GM21737 (cell line): Measurements from ENCODE around the gene ZNF14.
"Not testable (repeated sequence)": the region's sequence is repeated elsewhere in the genome, so short reads cannot be mapped to it uniquely, and the experiment has no call there.

Experiments
- ATAC-seq: cut with Tn5 transposase; IDR thresholded peaks from one replicate; pipeline ENCODE4 v1.9.1; 2021; ENCODE audit warnings: mild to moderate bottlenecking, moderate library complexity; ENCODE audit not compliant: unreplicated experiment

ZNF14 gene

GRCh38 chr19:19696386-19696785 lies 36.5 kb downstream of the ZNF14 start:
- no peak for ATAC-seq

GRCh38 chr19:19691683-19692082 lies 41.2 kb downstream of the ZNF14 start:
- ATAC-seq = no peak

GRCh38 chr19:19689023-19689422 lies 43.9 kb downstream of the ZNF14 start:
- not testable (repeated sequence) for ATAC-seq

- no peak for ATAC-seq
Measured at GRCh38 chr19:19687090-19687489, 45.8 kb downstream of the ZNF14 start.

- no peak for ATAC-seq
Measured at GRCh38 chr19:19686580-19686979, 46.3 kb downstream of the ZNF14 start.

GRCh38 chr19:19686119-19686518 lies 46.8 kb downstream of the ZNF14 start:
- ATAC-seq = not testable (repeated sequence)

- ATAC-seq = no peak
Measured at GRCh38 chr19:19679176-19680073, 53.5 kb downstream of the ZNF14 start.

- ATAC-seq = no peak
Measured at GRCh38 chr19:19677579-19677978, 55.3 kb downstream of the ZNF14 start.

GRCh38 chr19:19674315-19674714 lies 58.6 kb downstream of the ZNF14 start:
- no peak for ATAC-seq

- no peak for ATAC-seq
Measured at GRCh38 chr19:19672816-19673215, 60.1 kb downstream of the ZNF14 start.

- no peak for ATAC-seq
Measured at GRCh38 chr19:19670070-19670551, 62.8 kb downstream of the ZNF14 start.

- peak; percentile 63 for ATAC-seq
Measured at GRCh38 chr19:19668230-19669012, 64.5 kb downstream of the ZNF14 start, which contains the start of gene ZNF101. Gene ZNF101 (plus strand): TSS chr19:19668839. CDS start chr19:19668964, 125 bp downstream.

- ATAC-seq = not testable (repeated sequence)
Measured at GRCh38 chr19:19665420-19665948, 67.4 kb downstream of the ZNF14 start.

GRCh38 chr19:19663256-19664120 lies 69.4 kb downstream of the ZNF14 start, which contains the start of gene ATP13A1:
Gene ATP13A1 (minus strand): TSS chr19:19663676. CDS start chr19:19663666, 10 bp downstream.
- ATAC-seq = peak; percentile 63

GRCh38 chr19:19662871-19663255 lies 70.0 kb downstream of the ZNF14 start:
- ATAC-seq = no peak

GRCh38 chr19:19662344-19662743 lies 70.6 kb downstream of the ZNF14 start:
- no peak for ATAC-seq

- ATAC-seq = peak; percentile 34
Measured at GRCh38 chr19:19661675-19662251, 71.1 kb downstream of the ZNF14 start.

GRCh38 chr19:19661141-19661674 lies 71.7 kb downstream of the ZNF14 start:
- no peak for ATAC-seq
